ENCODE results near the gene ADAMTS18. TPM values are rescaled to one million over a fixed set of nuclear protein-coding genes. Genes with fewer than 3 reads are reported as not detected.

The ADAMTS18 gene
- total RNA-seq, 2 donors from 2014 or later: not detected

GRCh38 chr16:77376358-77376757 lies 58.5 kb downstream of the ADAMTS18 start:
- H3K27ac ChIP-seq: no peak overlapping the region
- no peaks in the 10 kb centered on the region for H3K9me3 ChIP-seq
- no peaks in the 10 kb centered on the region for H3K27me3 ChIP-seq

GRCh38 chr16:77375396-77375795 lies 59.4 kb downstream of the ADAMTS18 start:
- Histone ChIP-seq H3K4me1 (no peaks in the 10 kb centered on the region), H3K27me3 (no peaks in the 10 kb centered on the region), H3K27ac (no peak overlapping the region), H3K9me3 (no peaks in the 10 kb centered on the region), H3K36me3 (no peaks in the 10 kb centered on the region), H3K4me3 (no peak overlapping the region)
- TF ChIP-seq, protein P1, sequence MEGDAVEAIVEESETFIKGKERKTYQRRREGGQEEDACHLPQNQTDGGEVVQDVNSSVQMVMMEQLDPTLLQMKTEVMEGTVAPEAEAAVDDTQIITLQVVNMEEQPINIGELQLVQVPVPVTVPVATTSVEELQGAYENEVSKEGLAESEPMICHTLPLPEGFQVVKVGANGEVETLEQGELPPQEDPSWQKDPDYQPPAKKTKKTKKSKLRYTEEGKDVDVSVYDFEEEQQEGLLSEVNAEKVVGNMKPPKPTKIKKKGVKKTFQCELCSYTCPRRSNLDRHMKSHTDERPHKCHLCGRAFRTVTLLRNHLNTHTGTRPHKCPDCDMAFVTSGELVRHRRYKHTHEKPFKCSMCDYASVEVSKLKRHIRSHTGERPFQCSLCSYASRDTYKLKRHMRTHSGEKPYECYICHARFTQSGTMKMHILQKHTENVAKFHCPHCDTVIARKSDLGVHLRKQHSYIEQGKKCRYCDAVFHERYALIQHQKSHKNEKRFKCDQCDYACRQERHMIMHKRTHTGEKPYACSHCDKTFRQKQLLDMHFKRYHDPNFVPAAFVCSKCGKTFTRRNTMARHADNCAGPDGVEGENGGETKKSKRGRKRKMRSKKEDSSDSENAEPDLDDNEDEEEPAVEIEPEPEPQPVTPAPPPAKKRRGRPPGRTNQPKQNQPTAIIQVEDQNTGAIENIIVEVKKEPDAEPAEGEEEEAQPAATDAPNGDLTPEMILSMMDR (IDR thresholded peaks at IDR 0.05): no peak
- DNase-seq (ENCODE audit: low spot score): no peak

More at GRCh38 chr16:77376358-77376757, 58.5 kb downstream of the ADAMTS18 start:
- H3K4me3 ChIP-seq: no peak overlapping the region
- no peaks in the 10 kb centered on the region for H3K36me3 ChIP-seq
- TF ChIP-seq, protein P1 (IDR thresholded peaks at IDR 0.05): no peak
- no peaks in the 10 kb centered on the region for H3K4me1 ChIP-seq
- no peak for DNase-seq (ENCODE audit: low spot score)

DNA sequence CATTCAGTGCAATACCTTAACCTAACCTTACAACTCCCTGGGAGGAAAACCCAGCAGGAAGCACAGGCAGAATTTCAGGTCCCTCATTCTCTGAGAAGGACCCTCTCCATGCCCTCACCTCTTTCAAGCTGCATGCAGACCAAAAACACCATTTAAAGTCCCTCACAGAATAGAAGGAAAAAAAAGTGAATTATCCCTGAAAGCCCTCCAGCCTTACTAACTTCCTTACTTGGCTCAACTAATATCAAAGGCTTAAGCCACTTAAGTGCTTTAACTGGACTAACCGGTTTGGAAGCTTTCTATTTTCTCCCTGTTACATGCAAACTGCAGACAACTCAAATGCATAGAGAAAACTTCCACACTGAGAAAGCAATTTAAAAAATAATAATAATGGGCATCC lies 60.5 kb downstream of the ADAMTS18 start:
- TF ChIP-seq, protein P1 (IDR thresholded peaks at IDR 0.05): no peak
- Histone ChIP-seq H3K27me3 (no peaks in the 10 kb centered on the region), H3K36me3 (no peaks in the 10 kb centered on the region), H3K9me3 (no peaks in the 10 kb centered on the region), H3K27ac (no peak overlapping the region), H3K4me1 (no peaks in the 10 kb centered on the region), H3K4me3 (no peak overlapping the region)
- DNase-seq (ENCODE audit: low spot score): no peak

DNA sequence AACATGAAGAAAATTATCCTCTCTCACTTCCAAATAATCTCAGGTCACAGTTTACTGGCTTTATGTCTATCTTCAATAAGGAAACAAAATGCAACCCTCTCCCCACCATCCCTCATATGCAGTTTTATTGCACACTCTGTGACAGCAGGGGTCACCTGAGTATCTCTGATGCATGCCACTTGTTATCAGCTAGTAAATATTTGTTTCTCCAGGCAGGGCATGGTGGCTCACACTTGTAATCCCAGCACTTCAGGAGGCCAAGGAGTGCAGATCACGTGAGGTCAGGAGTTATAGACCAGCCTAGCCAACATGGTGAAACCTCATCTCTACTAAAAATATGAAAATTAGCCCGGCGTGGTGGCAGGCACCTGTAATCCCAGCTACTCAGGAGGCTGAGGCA lies 61.1 kb downstream of the ADAMTS18 start:
- TF ChIP-seq, protein P1 (IDR thresholded peaks at IDR 0.05): no peak
- no peak for DNase-seq (ENCODE audit: low spot score)

DNA sequence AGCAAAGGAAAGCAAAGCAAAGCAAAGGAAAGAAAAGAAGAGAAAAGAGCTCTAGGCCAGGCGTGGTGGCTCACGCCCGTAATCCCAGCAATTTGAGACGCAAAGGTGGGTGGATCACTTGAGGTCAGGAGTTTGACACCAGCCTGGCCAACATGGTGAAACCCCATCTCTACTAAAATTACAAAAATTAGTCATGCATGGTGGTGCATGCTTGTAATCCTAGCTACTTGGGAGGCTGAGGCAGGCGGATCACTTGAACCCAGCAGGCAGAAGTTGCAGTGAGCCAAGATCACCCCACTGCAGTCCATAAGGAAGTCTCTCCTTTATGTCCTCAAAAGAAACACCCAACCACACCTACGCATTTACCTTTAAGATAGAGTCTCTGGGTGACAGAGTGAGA lies 70.1 kb downstream of the ADAMTS18 start:
- H3K27ac ChIP-seq: no peak overlapping the region
- no peaks in the 10 kb centered on the region for H3K27me3 ChIP-seq
- H3K36me3 ChIP-seq: no peaks in the 10 kb centered on the region
- no peak for DNase-seq (ENCODE audit: low spot score)
- no peaks in the 10 kb centered on the region for H3K9me3 ChIP-seq
- TF ChIP-seq, protein P1 (IDR thresholded peaks at IDR 0.05): no peak
- no peak overlapping the region for H3K4me3 ChIP-seq
- no peaks in the 10 kb centered on the region for H3K4me1 ChIP-seq

More for the DNA sequence above, 61.1 kb downstream of the ADAMTS18 start:
- no peaks in the 10 kb centered on the region for H3K36me3 ChIP-seq
- no peaks in the 10 kb centered on the region for H3K4me1 ChIP-seq
- no peaks in the 10 kb centered on the region for H3K27me3 ChIP-seq
- H3K4me3 ChIP-seq: no peak overlapping the region
- H3K27ac ChIP-seq: no peak overlapping the region
- no peaks in the 10 kb centered on the region for H3K9me3 ChIP-seq

DNA sequence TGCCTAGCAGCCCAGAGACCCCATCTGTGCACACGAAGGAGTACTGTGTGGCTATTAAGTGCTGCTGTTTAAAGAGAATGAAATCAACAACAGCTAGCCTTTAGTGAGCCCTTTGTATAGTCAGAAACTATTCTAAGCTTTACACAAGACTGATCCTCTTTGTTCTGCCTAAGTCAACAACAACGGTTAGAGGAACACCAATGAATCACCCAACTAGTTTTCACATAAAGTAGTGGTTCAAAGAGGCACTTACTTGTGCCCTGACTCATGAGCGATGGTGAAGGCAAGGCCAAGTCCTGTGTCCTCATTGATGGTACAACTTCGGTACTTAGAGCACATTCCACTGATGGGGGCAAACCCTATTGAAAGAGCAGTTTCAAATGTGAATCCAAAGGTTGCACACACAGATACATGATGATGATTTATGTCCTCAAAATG lies 75.8 kb downstream of the ADAMTS18 start:
- H3K36me3 ChIP-seq: no peaks in the 10 kb centered on the region
- TF ChIP-seq, protein P1 (IDR thresholded peaks at IDR 0.05): no peak
- no peak overlapping the region for H3K27ac ChIP-seq
- DNase-seq (ENCODE audit: low spot score): no peak
- no peak overlapping the region for H3K4me3 ChIP-seq
- H3K9me3 ChIP-seq: no peaks in the 10 kb centered on the region
- no peaks in the 10 kb centered on the region for H3K27me3 ChIP-seq
- no peaks in the 10 kb centered on the region for H3K4me1 ChIP-seq

All from right atrium auricular region (tissue), 2 donors.